NCI-H2227 (cell line): ENCODE measurements around the gene CLASP2.
A peak's percentile ranks its signal among the peaks of the same experiment; 100 is the strongest.

Experiments
- DNase-seq: peaks from one replicate; lab custom pipeline; 2025; ENCODE audit not compliant: unreplicated experiment; lab: John Stamatoyannopoulos, UW

Gene CLASP2

GRCh38 chr3:33547101-33547500 lies 171.0 kb downstream of the CLASP2 start:
- DNase-seq, result no peak

GRCh38 chr3:33544126-33544525 lies 173.9 kb downstream of the CLASP2 start:
- DNase-seq, result no peak

- DNase-seq, result no peak
These were observed 174.5 kb downstream of the CLASP2 start for GRCh38 chr3:33543601-33544000.

GRCh38 chr3:33541918-33542317 lies 176.1 kb downstream of the CLASP2 start:
- no peak for DNase-seq

GRCh38 chr3:33538678-33539339 lies 179.2 kb downstream of the CLASP2 start:
- no peak for DNase-seq

- DNase-seq, result no peak
These were observed 180.9 kb downstream of the CLASP2 start for GRCh38 chr3:33537133-33537532.

GRCh38 chr3:33526787-33527186 lies 191.3 kb downstream of the CLASP2 start:
- DNase-seq, result no peak

- no peak for DNase-seq
These were observed 192.8 kb downstream of the CLASP2 start for GRCh38 chr3:33525232-33525631.

- DNase-seq, result no peak
These were observed 194.9 kb downstream of the CLASP2 start for GRCh38 chr3:33523093-33523667.

GRCh38 chr3:33521736-33522135 lies 196.3 kb downstream of the CLASP2 start:
- no peak for DNase-seq

- no peak for DNase-seq
These were observed 204.7 kb downstream of the CLASP2 start for GRCh38 chr3:33513262-33513863.

- DNase-seq, result no peak
These were observed 213.0 kb downstream of the CLASP2 start for GRCh38 chr3:33505027-33505426.

GRCh38 chr3:33496449-33496848 lies 221.6 kb downstream of the CLASP2 start:
- no peak for DNase-seq

- DNase-seq, result no peak
These were observed 226.3 kb downstream of the CLASP2 start for GRCh38 chr3:33491721-33492120.

GRCh38 chr3:33490641-33491241 lies 227.3 kb downstream of the CLASP2 start:
- peak; percentile 1 for DNase-seq

- no peak for DNase-seq
These were observed 229.4 kb downstream of the CLASP2 start for GRCh38 chr3:33488683-33489082.

GRCh38 chr3:33488246-33488645 lies 229.8 kb downstream of the CLASP2 start:
- DNase-seq, result no peak

GRCh38 chr3:33482111-33482521 lies 235.9 kb downstream of the CLASP2 start:
- DNase-seq, result no peak

GRCh38 chr3:33474896-33475295 lies 243.2 kb downstream of the CLASP2 start:
- DNase-seq, result no peak

GRCh38 chr3:33473813-33474212 lies 244.2 kb downstream of the CLASP2 start:
- no peak for DNase-seq

GRCh38 chr3:33467786-33468185 lies 250.3 kb downstream of the CLASP2 start:
- DNase-seq, result no peak

- DNase-seq, result no peak
These were observed 257.0 kb downstream of the CLASP2 start for GRCh38 chr3:33461097-33461496.
